H1 (cell line): Measurements from ENCODE around the gene RAB43. TPM values are rescaled to one million over a fixed set of nuclear protein-coding genes. Genes with fewer than 3 reads are reported as not detected.

Source experiments
- ATF2 ChIP-seq: IDR thresholded peaks from 2 replicates; pipeline ENCODE4 v1.6.1; 2012; ENCODE audit warnings: low read length, inconsistent platforms
- KDM1A ChIP-seq: fragments of 200-600, 300-600 bp; sonication (generic); IDR thresholded peaks from 2 replicates; pipeline ENCODE4 v1.7.1; 2016; ENCODE audit warnings: mild to moderate bottlenecking, low read length, borderline replicate concordance
- polyA plus RNA-seq, 7 experiments: library from polyadenylated mRNA; depleted of rRNA in 3 of 7; stranded (reverse) in 5 of 7; unstranded in 2 of 7; fragments of >200 nt in 5 of 7; fragments of 200-250 nt in 2 of 7; gene quantifications; 1 replicate in 5 of 7; 2 replicates in 1 of 7; 4 replicates in 1 of 7; pipeline versions ENCODE4 v1.2.1 to v1.2.3, GENCODE V29; 2011 to 2013; ENCODE audit warnings: missing spikeins in 2 of 7, mixed read lengths in 2 of 7
- total RNA-seq: library from RNA; stranded (reverse); fragmentation: NEBNext Ultra II Directional; extraction: Animal tissue kit (Norgen Biotek cat#: 25700); gene quantifications from 2 replicates; pipeline ENCODE4 v1.2.1, GENCODE V29; 2021

RAB43 gene
- total and polyA plus RNA-seq, 2 of the 8 experiments (the other 6 are each of a cell fraction or from before 2014, with no cell fraction given) = 13.1 to 19.4 TPM

GRCh38 chr3:129058441-129059200, 63.0 kb downstream of the RAB43 start (continued):
- TF ChIP-seq ATF2 (no peak), KDM1A (no peak)
- TF ChIP-seq, all 59 proteins: peak for 0
